Measurements from ENCODE around the gene WDCP. TPM values are rescaled to one million over a fixed set of nuclear protein-coding genes. Genes with fewer than 3 reads are reported as not detected.
A peak's percentile ranks its signal among the peaks of the same experiment; 100 is the strongest.
"Not testable (repeated sequence)": the region's sequence is repeated elsewhere in the genome, so short reads cannot be mapped to it uniquely, and the experiment has no call there.

WDCP gene, protein sequence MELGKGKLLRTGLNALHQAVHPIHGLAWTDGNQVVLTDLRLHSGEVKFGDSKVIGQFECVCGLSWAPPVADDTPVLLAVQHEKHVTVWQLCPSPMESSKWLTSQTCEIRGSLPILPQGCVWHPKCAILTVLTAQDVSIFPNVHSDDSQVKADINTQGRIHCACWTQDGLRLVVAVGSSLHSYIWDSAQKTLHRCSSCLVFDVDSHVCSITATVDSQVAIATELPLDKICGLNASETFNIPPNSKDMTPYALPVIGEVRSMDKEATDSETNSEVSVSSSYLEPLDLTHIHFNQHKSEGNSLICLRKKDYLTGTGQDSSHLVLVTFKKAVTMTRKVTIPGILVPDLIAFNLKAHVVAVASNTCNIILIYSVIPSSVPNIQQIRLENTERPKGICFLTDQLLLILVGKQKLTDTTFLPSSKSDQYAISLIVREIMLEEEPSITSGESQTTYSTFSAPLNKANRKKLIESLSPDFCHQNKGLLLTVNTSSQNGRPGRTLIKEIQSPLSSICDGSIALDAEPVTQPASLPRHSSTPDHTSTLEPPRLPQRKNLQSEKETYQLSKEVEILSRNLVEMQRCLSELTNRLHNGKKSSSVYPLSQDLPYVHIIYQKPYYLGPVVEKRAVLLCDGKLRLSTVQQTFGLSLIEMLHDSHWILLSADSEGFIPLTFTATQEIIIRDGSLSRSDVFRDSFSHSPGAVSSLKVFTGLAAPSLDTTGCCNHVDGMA
- total RNA-seq: 10 to 100 TPM; 20.2 to 23.0 TPM

- Mint-ChIP-seq H3K9me3 (no peaks in the 10 kb centered on the region), H3K4me3 (peak within 1 kb of the TSS; percentile 96), H3K4me1 (ENCODE audit: low read depth) (peaks cover 25% of the 10 kb centered on the region), H3K27me3 (no peaks in the 10 kb centered on the region), H3K36me3 (ENCODE audit: low read depth) (no peaks in the 10 kb centered on the region), H3K27ac (peak within 1 kb of the TSS; percentile 90)
- DNase-seq (peak; percentile 99), ATAC-seq (peak; percentile 99)
- POLR2A ChIA-PET: interaction anchor here (0.6 to 1.8 kb wide), 13 partner anchors 12 to 228 kb away, joined by 3 to 10 read pairs (median 3); partner anchors contain the start of genes ATAD2B, SF3B6 and UBXN2A
- TF ChIP-seq, protein P1, sequence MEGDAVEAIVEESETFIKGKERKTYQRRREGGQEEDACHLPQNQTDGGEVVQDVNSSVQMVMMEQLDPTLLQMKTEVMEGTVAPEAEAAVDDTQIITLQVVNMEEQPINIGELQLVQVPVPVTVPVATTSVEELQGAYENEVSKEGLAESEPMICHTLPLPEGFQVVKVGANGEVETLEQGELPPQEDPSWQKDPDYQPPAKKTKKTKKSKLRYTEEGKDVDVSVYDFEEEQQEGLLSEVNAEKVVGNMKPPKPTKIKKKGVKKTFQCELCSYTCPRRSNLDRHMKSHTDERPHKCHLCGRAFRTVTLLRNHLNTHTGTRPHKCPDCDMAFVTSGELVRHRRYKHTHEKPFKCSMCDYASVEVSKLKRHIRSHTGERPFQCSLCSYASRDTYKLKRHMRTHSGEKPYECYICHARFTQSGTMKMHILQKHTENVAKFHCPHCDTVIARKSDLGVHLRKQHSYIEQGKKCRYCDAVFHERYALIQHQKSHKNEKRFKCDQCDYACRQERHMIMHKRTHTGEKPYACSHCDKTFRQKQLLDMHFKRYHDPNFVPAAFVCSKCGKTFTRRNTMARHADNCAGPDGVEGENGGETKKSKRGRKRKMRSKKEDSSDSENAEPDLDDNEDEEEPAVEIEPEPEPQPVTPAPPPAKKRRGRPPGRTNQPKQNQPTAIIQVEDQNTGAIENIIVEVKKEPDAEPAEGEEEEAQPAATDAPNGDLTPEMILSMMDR (IDR thresholded peaks at IDR 0.05): no peak
- CTCF ChIA-PET: interaction anchor here (1.0 to 2.3 kb wide), 5 partner anchors 14 to 222 kb away, joined by 3 to 17 read pairs (median 4); partner anchors contain the start of genes ATAD2B, TP53I3 and UBXN2A
- intact Hi-C loops (cut with micrococcal nuclease): no loop called here
Measured at GRCh38 chr2:24046930-24047702, at the start of gene WDCP. Gene WDCP, minus strand, starts transcription at chr2:24047391. Its CDS starts 7,897 bp downstream, at chr2:24039494.

DNA sequence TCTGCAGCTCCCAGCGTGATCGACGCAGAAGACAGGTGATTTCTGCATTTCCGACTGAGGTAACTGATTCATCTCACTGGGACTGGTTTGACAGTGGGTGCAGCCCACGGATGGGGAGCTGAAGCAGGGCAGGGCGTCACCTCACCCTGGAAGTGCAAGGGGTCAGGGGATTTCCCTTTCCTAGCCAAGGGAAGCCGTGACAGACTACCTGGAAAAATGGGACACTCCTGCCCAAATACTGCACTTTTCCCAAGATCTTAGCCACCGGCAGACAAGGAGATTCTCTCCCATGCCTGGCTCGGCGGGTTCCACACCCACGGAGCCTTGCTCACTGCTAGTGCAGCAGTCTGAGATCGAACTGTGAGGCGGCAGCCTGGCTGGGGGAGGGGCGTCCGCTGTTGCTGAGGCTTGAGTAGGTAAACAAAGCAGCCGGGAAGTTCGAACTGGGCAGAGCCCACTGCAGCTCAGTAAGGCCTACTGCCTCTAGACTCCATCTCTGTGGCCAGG is 48.0 kb upstream of the WDCP start:
- H3K27me3 Mint-ChIP-seq; H3K27ac Mint-ChIP-seq; ATAC-seq; H3K9me3 Mint-ChIP-seq; POLR2A ChIA-PET; intact Hi-C loops (cut with micrococcal nuclease); H3K4me3 Mint-ChIP-seq; H3K4me1 Mint-ChIP-seq (ENCODE audit: low read depth); DNase-seq: not testable (repeated sequence)
- CTCF ChIA-PET: interaction anchor here (3.1 kb wide), 1 partner anchor 11 kb away, joined by 19 read pairs; the partner anchor contains the start of gene TP53I3
- peaks cover 13% of the 10 kb centered on the region for H3K36me3 Mint-ChIP-seq (ENCODE audit: low read depth)

DNA sequence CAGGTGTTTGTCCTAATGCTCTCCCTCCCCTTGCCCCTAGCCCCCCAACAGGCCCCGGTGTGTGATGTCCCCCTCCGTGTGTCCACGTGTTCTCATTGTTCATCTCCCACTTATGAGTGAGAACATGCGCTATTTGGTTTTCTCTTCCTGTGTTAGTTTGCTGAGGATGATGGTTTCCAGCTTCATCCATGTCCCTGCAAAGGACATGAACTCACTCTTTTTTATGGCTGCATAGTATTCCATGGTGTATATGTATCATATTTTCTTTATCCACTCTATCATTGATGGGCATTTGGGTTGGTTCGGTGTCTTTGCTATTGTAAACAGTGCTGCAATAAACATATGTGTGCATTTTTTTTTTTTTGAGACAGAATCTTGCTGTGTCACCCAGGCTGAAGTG is 46.1 kb upstream of the WDCP start:
- DNase-seq; intact Hi-C loops (cut with micrococcal nuclease); H3K4me3 Mint-ChIP-seq; CTCF ChIA-PET; H3K27me3 Mint-ChIP-seq; H3K9me3 Mint-ChIP-seq; ATAC-seq; POLR2A ChIA-PET; H3K4me1 Mint-ChIP-seq (ENCODE audit: low read depth); H3K27ac Mint-ChIP-seq: not testable (repeated sequence)
- peaks cover 11% of the 10 kb centered on the region for H3K36me3 Mint-ChIP-seq (ENCODE audit: low read depth)

GRCh38 chr2:24088821-24089359 is 41.7 kb upstream of the WDCP start:
- Mint-ChIP-seq H3K27ac (no peak overlapping the region), H3K4me1 (ENCODE audit: low read depth) (peaks cover 9% of the 10 kb centered on the region), H3K4me3 (no peak overlapping the region), H3K36me3 (ENCODE audit: low read depth) (peaks cover 5% of the 10 kb centered on the region), H3K27me3 (no peaks in the 10 kb centered on the region), H3K9me3 (no peaks in the 10 kb centered on the region)
- TF ChIP-seq, protein P1 (IDR thresholded peaks at IDR 0.05): no peak
- no peak for DNase-seq
- intact Hi-C loops (cut with micrococcal nuclease): no loop called here
- ChIA-PET POLR2A (no interaction called here), CTCF (no interaction called here)
- no peak for ATAC-seq

GRCh38 chr2:24087032-24087431 is 39.8 kb upstream of the WDCP start:
- no peaks in the 10 kb centered on the region for H3K9me3 Mint-ChIP-seq
- peaks cover 12% of the 10 kb centered on the region for H3K4me1 Mint-ChIP-seq (ENCODE audit: low read depth)
- CTCF ChIA-PET: no interaction called here
- no peak overlapping the region for H3K4me3 Mint-ChIP-seq
- H3K27me3 Mint-ChIP-seq: no peaks in the 10 kb centered on the region
- H3K27ac Mint-ChIP-seq: no peak overlapping the region
- intact Hi-C loops (cut with micrococcal nuclease): no loop called here
- peaks cover 8% of the 10 kb centered on the region for H3K36me3 Mint-ChIP-seq (ENCODE audit: low read depth)
- ATAC-seq (no peak), DNase-seq (no peak)
- TF ChIP-seq, protein P1 (IDR thresholded peaks at IDR 0.05): no peak
- POLR2A ChIA-PET: no interaction called here
